Neuronal stem cell (in vitro differentiated cells): ENCODE data around the gene HS6ST3.
"Not testable (repeated sequence)": the region's sequence is repeated elsewhere in the genome, so short reads cannot be mapped to it uniquely, and the experiment has no call there.

Source experiments
- DNase-seq: peaks from one replicate; pipeline ENCODE4 v3.0.0-alpha.2; 2013; ENCODE audit warnings: low spot score
- H2AFZ ChIP-seq: one replicate; pipeline ENCODE4 v1.6.1; 2013; ENCODE audit warnings: mild to moderate bottlenecking, low read length, inconsistent platforms
- H2AK5ac ChIP-seq: 2 replicates; pipeline ENCODE4 v1.6.1; 2013; ENCODE audit warnings: low read depth, mild to moderate bottlenecking, inconsistent platforms, low read length, moderate library complexity, mixed read lengths
- H2BK120ac ChIP-seq: 2 replicates; pipeline ENCODE4 v1.6.1; 2013; ENCODE audit warnings: low read depth, mild to moderate bottlenecking, inconsistent platforms, low read length, moderate library complexity, mixed read lengths
- H2BK12ac ChIP-seq: one replicate; pipeline ENCODE4 v1.6.1; 2013; ENCODE audit warnings: low read length, inconsistent platforms
- H2BK15ac ChIP-seq: 2 replicates; pipeline ENCODE4 v1.6.1; 2013; ENCODE audit warnings: mild to moderate bottlenecking, low read length, inconsistent platforms, mixed read lengths
- H2BK5ac ChIP-seq: one replicate; pipeline ENCODE4 v1.6.1; 2013; ENCODE audit warnings: inconsistent platforms, mild to moderate bottlenecking, low read length, moderate library complexity
- H3K14ac ChIP-seq: one replicate; pipeline ENCODE4 v1.6.1; 2013; ENCODE audit warnings: low read length, inconsistent platforms
- H3K18ac ChIP-seq: 2 replicates; pipeline ENCODE4 v1.6.1; 2013; ENCODE audit warnings: low read length, inconsistent platforms
- H3K23ac ChIP-seq: 2 replicates; pipeline ENCODE4 v1.6.1; 2013; ENCODE audit warnings: low read depth, mild to moderate bottlenecking, mixed read lengths, low read length, inconsistent platforms; ENCODE audit not compliant: poor library complexity
- H3K27ac ChIP-seq: replicated peaks from 3 replicates; pipeline ENCODE4 v1.5.1; 2013; ENCODE audit warnings: low read length, inconsistent platforms
- H3K27me3 ChIP-seq, 3 experiments: 2 replicates each; pipeline ENCODE4 v1.6.1; 2013; ENCODE audit warnings: low read length in 3 of 3, mild to moderate bottlenecking in 2 of 3, inconsistent platforms in 1 of 3, low read depth in 1 of 3, mixed read lengths in 1 of 3, moderate library complexity in 1 of 3; ENCODE audit not compliant: control insufficient read depth in 3 of 3, insufficient read depth in 3 of 3
- H3K36me3 ChIP-seq, 2 donors: replicated peaks in 1 of 2; 2 replicates each; pipeline ENCODE4 v1.6.1; 2013; ENCODE audit warnings: low read length in 2 of 2; ENCODE audit not compliant: control insufficient read depth in 2 of 2, insufficient read depth in 2 of 2
- H3K4ac ChIP-seq: 2 replicates; pipeline ENCODE4 v1.6.1; 2013; ENCODE audit warnings: inconsistent platforms, mild to moderate bottlenecking, low read length, moderate library complexity
- H3K4me1 ChIP-seq, 2 donors: 1 replicate in 1 of 2; 2 replicates in 1 of 2; pipeline ENCODE4 v1.6.1; 2013; ENCODE audit warnings: low read length in 2 of 2, low read depth in 1 of 2; ENCODE audit not compliant: control insufficient read depth in 2 of 2, insufficient read depth in 1 of 2
- H3K4me2 ChIP-seq: one replicate; pipeline ENCODE4 v1.6.1; 2013; ENCODE audit warnings: mild to moderate bottlenecking, low read length, inconsistent platforms; ENCODE audit not compliant: insufficient read depth, poor library complexity, severe bottlenecking
- H3K4me3 ChIP-seq, 2 donors: 2 replicates each; pipeline ENCODE4 v1.5.1; 2013; ENCODE audit warnings: low read length in 2 of 2, mild to moderate bottlenecking in 2 of 2, inconsistent platforms in 1 of 2, moderate library complexity in 1 of 2
- H3K79me1 ChIP-seq: one replicate; pipeline ENCODE4 v1.6.1; 2013; ENCODE audit warnings: low read depth, mild to moderate bottlenecking, inconsistent platforms, low read length, moderate library complexity
- H3K9ac ChIP-seq: one replicate; pipeline ENCODE4 v1.6.1; 2013; ENCODE audit warnings: mild to moderate bottlenecking, low read depth, low read length, inconsistent platforms; ENCODE audit not compliant: poor library complexity
- H3K9me3 ChIP-seq, 2 donors: replicated peaks in 1 of 2; 2 replicates each; pipeline versions ENCODE3 to v1.6.1; 2013; ENCODE audit warnings: low read length in 2 of 2, mild to moderate bottlenecking in 2 of 2, inconsistent platforms in 1 of 2, low read depth in 1 of 2, mixed read lengths in 1 of 2, moderate library complexity in 1 of 2; ENCODE audit not compliant: control insufficient read depth in 2 of 2, insufficient read depth in 1 of 2
- H4K8ac ChIP-seq: one replicate; pipeline ENCODE4 v1.6.1; 2013; ENCODE audit warnings: low read depth, mild to moderate bottlenecking, inconsistent platforms, low read length, moderate library complexity
- H4K91ac ChIP-seq: one replicate; pipeline ENCODE4 v1.6.1; 2013; ENCODE audit warnings: low read length, low read depth, mild to moderate bottlenecking, inconsistent platforms; ENCODE audit not compliant: poor library complexity
- WGBS, 2 donors: extraction: QIAGEN DNeasy Blood & Tissue Kit; methylation state at CpG; one replicate each; pipeline ENCODE4 v1.1.7; 2013; ENCODE audit warnings: missing lambda C conversion rate in 2 of 2, mixed read lengths in 1 of 2; ENCODE audit not compliant: insufficient read length in 2 of 2, insufficient replicate concordance in 1 of 2; ENCODE audit errors: extremely low coverage in 2 of 2; 5-methylcytosine and 5-hydroxymethylcytosine counted together

Gene HS6ST3

GRCh38 chr13:96769874-96770273 lies 680.0 kb downstream of the HS6ST3 start:
- H3K23ac ChIP-seq: no peak overlapping the region
- no peak overlapping the region for H2BK12ac ChIP-seq
- no peak overlapping the region for H4K91ac ChIP-seq
- H2AFZ ChIP-seq: no peak overlapping the region
- H2AK5ac ChIP-seq: no peak overlapping the region
- H2BK15ac ChIP-seq: no peak overlapping the region
- H3K4me2 ChIP-seq: no peak overlapping the region
- H3K14ac ChIP-seq: no peak overlapping the region
- no peak overlapping the region for H2BK120ac ChIP-seq
- H3K4ac ChIP-seq: no peak overlapping the region
- H3K9ac ChIP-seq: no peak overlapping the region
- no peak overlapping the region for H3K27ac ChIP-seq
- H3K18ac ChIP-seq: no peak overlapping the region
- H3K9me3 ChIP-seq: no peaks in the 10 kb centered on the region
- H3K4me1 ChIP-seq: peaks cover 0 to 24% of the 10 kb centered on the region in 2 donors
- H3K79me1 ChIP-seq: no peaks in the 10 kb centered on the region
- no peak overlapping the region for H4K8ac ChIP-seq
- DNase-seq: no peak
- no peak overlapping the region for H2BK5ac ChIP-seq
- H3K4me3 ChIP-seq: no peak overlapping the region
- no CpG with 5 or more reads among the region's 1 CpG for WGBS, 2 donors
- H3K36me3 ChIP-seq: no peaks in the 10 kb centered on the region
- H3K27me3 ChIP-seq: no peaks in the 10 kb centered on the region

DNA sequence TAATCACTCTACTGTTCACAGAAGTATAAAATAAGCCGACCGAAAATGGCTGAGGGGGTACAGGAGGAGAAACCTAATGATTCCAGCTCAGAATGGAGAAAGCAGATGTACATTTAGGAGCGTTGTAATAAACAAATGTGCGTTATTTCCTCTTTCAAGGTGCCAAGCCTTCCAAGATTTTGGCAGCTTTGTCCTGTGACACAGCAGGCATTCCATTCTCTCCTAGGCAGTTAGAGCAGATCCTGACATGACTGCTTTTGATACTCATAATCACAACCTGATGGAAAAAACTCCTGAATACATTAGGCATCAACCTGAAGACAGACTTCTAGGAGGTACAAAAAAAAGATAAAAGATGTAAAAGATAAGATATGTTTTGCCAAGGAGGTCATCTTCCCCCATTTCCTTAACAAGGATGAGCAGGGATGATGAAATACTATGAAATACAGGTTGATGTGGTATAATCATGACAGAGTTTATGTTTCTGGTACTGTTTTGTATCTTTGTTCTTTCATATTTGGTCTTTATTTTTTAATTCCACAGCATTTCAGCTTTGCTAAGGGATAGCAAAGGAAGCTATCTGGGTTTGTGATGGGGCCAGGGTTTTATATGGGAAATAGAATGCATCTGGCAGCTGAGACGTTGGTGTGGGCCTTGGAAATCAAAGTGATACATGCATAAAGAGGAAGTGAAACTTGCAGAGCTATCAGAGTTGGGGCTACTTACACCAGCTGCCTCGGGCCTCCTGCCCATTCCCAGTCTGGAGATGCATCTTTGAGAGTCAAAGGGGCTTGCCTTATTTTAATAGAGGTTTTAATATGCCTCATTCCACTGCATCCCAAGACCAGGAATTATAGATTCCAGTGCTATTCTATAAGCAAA lies 681.8 kb downstream of the HS6ST3 start:
- H3K79me1 ChIP-seq: no peaks in the 10 kb centered on the region
- H2BK5ac ChIP-seq: no peak overlapping the region
- no peak overlapping the region for H3K4me2 ChIP-seq
- H4K91ac ChIP-seq: no peak overlapping the region
- no peak overlapping the region for H3K4me3 ChIP-seq
- no peak overlapping the region for H4K8ac ChIP-seq
- H2BK15ac ChIP-seq: no peak overlapping the region
- H3K9ac ChIP-seq: no peak overlapping the region
- H3K9me3 ChIP-seq: no peaks in the 10 kb centered on the region
- WGBS, 2 donors: no CpG with 5 or more reads among the region's 6 CpGs
- no peak overlapping the region for H2BK120ac ChIP-seq
- no peak overlapping the region for H3K14ac ChIP-seq
- H3K23ac ChIP-seq: no peak overlapping the region
- H3K4me1 ChIP-seq: peaks cover 0 to 22% of the 10 kb centered on the region in 2 donors
- H3K18ac ChIP-seq: no peak overlapping the region
- no peaks in the 10 kb centered on the region for H3K36me3 ChIP-seq
- no peak overlapping the region for H3K4ac ChIP-seq
- no peak overlapping the region for H3K27ac ChIP-seq
- H3K27me3 ChIP-seq: no peaks in the 10 kb centered on the region
- no peak overlapping the region for H2AFZ ChIP-seq
- no peak for DNase-seq
- H2BK12ac ChIP-seq: no peak overlapping the region
- H2AK5ac ChIP-seq: no peak overlapping the region

DNA sequence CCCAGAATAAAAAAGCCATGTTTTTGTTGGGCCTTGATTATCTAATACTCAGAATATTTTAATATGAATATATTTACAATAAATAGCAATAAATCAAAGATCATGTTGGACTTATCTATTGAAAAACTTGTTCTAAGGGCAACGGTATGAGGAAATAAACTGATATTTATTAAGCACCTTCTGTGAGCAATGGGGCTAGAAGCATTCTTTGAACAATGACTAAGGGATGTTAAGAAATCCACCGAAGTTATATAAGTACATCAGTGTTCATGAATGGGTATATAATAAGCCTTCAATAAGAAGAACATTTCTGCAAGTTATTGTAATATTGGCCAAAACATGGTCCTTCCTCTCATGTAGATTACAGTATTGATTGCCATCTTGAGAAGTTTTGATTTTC lies 682.5 kb downstream of the HS6ST3 start:
- no peak overlapping the region for H4K91ac ChIP-seq
- H2AK5ac ChIP-seq: no peak overlapping the region
- no peaks in the 10 kb centered on the region for H3K9me3 ChIP-seq
- no peak overlapping the region for H4K8ac ChIP-seq
- H3K27ac ChIP-seq: no peak overlapping the region
- H3K4me2 ChIP-seq: no peak overlapping the region
- no peak overlapping the region for H3K23ac ChIP-seq
- H2BK12ac ChIP-seq: no peak overlapping the region
- H3K14ac ChIP-seq: no peak overlapping the region
- no peak overlapping the region for H3K9ac ChIP-seq
- H3K4me1 ChIP-seq: peaks cover 0 to 20% of the 10 kb centered on the region in 2 donors
- no peak overlapping the region for H2AFZ ChIP-seq
- H2BK5ac ChIP-seq: no peak overlapping the region
- no peaks in the 10 kb centered on the region for H3K27me3 ChIP-seq
- H2BK120ac ChIP-seq: no peak overlapping the region
- H3K18ac ChIP-seq: no peak overlapping the region
- H3K4ac ChIP-seq: no peak overlapping the region
- no peak for DNase-seq
- no peaks in the 10 kb centered on the region for H3K36me3 ChIP-seq
- no peak overlapping the region for H3K4me3 ChIP-seq
- H3K79me1 ChIP-seq: no peaks in the 10 kb centered on the region
- no CpG with 5 or more reads among the region's 2 CpGs for whole genome bisulfite sequencing, 2 donors
- H2BK15ac ChIP-seq: no peak overlapping the region

GRCh38 chr13:96778302-96778701 lies 688.4 kb downstream of the HS6ST3 start:
- H3K23ac ChIP-seq, H3K27ac ChIP-seq, H3K4ac ChIP-seq, H2AFZ ChIP-seq, H3K18ac ChIP-seq, H3K27me3 ChIP-seq, H4K91ac ChIP-seq, H2BK15ac ChIP-seq, H3K4me1 ChIP-seq, H2BK120ac ChIP-seq, H3K9ac ChIP-seq, H4K8ac ChIP-seq, H2BK5ac ChIP-seq, H2AK5ac ChIP-seq, H2BK12ac ChIP-seq, H3K4me3 ChIP-seq, H3K36me3 ChIP-seq, H3K9me3 ChIP-seq, H3K79me1 ChIP-seq, H3K4me2 ChIP-seq, H3K14ac ChIP-seq, DNase-seq: not testable (repeated sequence)
- whole genome bisulfite sequencing, 2 donors: no CpG with 5 or more reads among the region's 3 CpGs
